Measurements from ENCODE around the gene FTSJ3.
"Not testable (repeated sequence)": the region's sequence is repeated elsewhere in the genome, so short reads cannot be mapped to it uniquely, and the experiment has no call there.

FTSJ3 gene

DNA sequence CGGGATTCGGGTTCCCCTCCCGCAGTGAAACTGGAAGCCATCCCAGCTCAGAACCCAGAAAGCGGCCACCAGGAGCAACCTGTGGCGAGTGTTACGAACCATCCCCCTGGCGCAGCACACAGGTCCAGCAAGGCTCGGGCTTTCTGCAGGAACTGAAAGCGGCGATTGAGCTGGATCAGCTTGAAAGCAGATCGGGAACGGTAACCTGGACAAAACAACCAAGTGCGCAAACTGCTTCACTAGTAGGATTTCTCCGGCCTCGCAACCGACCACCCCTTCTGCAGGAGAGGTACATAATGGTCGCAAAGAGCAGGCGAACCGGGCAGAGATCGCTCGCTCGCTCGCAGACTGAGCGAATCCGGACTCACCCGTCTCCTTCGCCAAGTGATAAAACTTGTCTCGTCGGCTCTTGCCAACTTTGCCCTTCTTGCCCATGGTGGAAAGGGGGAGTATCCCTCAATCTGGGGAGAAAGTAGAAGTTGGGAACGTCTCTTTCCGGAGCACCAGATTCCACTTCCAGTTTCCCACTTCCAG, 928 bp downstream of the FTSJ3 start:
- no peak for DNase-seq

DNA sequence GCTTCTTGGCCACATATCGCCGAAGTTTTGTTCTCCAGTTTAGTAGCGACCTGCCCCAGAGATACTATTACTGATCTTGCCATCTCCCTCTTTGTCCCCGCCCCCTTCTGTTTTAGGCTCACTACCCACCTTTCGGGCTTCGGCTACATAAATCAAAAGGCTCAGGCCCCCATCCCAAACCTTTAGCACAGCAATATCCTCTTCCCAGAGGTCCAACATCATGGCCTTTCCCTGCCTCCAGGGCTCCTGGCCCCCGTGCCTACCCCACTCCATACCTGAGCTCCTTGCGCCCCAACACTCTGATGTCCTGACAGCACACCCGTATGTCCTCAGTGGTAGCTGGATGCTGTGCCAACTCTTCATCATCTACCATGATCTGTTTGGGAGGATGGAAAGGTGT, 3.1 kb downstream of the FTSJ3 start:
- no peak for DNase-seq

DNA sequence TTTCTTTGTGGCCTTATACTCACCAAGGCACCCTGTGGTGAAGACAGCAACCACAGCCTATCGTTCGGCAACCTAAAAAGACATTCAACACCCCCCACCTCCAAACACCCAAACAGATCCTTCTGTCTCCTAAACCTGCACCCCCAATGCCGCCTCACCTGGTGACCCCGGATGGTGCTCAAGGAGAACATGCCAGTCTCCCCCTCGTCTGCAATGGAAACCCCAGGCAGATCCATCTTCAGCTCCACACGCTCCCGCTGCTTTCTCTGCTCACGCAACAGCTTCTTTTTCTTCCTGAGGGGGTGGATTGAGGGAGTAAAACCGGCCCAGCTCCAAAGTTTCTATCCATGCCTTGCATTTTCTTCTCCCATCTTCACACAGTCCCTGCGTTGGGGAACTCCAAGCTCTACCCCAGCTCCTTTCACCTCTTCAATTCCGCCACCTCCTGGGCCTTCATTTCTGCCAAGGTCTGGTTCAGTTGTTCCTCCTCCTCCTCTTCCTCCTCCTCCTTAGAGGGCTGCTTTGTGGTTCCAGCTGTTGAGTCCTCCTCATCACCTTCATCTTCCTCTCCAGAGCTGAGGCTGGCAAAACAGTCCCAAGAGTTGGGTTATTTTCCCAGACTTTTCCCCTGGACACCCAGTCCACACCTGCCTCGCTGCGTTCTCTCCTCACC, 3.7 kb downstream of the FTSJ3 start:
- DNase-seq = no peak

DNA sequence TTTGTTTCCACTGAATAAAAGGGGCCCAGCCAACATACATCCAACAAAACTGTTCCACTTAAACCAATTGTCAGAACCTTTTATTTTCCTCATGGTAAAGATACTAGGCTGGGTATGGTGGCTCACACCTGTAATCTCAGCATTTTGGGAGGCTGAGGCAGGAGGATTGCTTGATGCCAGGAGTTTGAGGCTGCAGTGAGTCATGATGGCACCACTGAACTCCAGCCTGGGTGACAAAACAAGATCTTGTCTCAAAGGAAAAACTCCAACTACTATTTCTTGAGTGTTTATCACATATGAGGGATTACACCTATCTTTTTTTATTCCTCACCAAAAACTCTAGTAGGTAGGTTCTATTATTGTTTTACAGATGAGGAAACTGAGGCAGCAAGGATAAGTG, 4.9 kb downstream of the FTSJ3 start:
- DNase-seq = no peak

DNA sequence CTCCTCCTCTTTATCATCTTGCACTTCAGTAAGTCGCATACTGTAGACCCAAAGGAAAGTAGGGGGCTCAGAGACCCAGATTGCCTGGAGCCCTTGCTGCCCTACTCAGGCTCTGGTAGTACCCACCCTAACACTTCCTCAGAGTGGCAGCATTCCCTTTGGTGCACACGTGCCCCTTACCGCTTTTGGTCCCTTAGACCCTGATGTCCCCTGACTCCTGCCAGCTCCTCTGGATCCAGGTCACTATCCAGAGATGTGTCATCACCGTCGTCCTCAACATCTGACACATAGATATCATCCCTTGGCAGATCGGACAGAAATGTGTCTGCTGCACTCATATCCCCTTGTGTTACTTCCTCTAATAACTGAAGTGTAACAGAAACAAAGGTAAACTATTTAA, 5.7 kb downstream of the FTSJ3 start:
- no peak for DNase-seq

DNA sequence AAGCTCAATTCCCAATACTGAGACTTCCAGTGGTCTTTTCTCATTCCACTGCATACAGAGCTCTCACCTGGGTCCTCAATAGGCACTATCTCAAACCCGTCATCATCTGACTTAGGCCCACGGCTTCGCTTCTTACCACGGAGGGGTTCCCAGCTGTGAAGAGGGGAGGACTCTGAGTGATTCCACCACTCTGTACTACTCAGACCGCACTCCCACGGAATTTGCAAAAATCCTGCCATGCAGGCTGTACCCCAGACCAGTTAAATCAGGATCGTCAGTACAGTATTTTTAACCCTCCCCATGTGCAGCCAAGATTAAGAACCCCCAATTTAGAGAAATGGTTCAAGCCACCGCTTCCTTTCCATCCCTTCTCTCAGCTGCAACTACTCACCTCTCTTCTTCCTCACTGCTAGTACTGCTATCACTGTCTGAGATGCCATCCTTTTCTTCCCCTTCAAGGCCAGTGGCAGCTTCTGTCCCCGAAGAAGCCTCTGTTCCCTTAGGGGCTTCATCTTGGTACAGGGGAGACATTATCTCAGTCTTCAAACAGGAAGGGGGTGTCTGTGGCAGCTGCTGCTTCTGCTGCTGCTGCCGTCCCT, 6.4 kb downstream of the FTSJ3 start:
- no peak for DNase-seq

DNA sequence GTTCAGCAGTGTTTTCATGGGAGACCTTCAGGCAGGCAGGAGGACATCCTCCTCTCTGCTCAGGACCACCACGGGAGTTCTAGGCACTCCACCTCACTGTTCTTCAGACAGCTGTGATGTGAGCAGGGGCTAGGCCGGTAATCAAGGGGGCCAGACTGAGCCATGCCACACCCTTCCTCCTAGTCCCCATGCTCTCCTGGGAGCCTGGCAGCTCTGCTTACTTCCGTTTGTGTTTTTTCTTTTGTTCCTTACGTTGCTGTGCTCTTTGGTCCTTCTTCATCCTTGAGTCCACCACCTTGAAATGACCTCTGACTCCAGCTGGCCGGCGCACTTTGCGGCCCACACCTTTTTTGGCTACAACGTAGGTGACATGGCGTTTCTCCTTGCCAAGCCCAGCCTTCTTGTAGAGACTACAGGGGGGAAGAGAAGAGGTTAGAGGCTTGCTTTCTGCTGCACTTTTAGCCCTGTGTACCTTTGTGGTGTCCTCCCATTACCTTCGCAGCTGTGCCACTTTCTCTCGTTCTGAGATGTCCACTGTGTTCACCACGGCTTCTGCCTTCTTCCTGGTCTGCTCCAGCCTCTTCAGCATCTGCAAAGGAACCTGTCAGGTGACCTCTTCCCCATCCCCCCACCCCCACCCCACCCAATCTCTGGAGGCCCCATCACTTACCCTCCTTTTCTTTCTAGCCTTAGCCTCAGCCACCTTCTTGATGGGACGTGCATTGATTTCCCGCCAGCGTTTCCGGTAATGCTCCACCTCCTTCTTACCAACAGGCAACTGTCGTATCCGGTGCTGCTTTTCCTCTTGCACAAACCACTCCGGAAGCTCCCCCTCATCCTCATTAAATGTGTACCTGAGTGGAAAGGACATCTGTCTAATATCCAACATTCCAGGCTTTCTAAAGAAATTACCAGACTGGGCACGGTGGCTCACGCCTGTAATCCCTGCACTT, 7.6 kb downstream of the FTSJ3 start:
- DNase-seq = no peak

DNA sequence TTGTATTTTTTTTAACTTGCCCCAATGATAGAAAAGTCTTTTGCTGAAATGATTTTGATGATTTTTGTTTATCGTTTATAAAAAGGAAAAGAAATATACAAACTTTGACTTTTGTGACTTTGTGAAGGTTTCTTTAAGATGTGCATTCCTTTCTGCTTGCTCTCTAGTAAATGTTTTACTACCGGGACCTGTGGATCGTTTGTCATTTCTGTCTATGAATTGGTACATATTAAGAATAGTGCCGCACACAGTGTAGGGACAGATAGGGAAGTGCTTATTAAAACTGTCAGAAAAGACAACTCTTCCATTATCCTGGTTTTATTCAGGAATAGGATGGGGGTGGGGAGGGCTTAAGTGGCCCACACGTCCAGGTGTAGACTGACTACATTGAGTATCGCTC, 8.3 kb downstream of the FTSJ3 start:
- no peak for DNase-seq

DNA sequence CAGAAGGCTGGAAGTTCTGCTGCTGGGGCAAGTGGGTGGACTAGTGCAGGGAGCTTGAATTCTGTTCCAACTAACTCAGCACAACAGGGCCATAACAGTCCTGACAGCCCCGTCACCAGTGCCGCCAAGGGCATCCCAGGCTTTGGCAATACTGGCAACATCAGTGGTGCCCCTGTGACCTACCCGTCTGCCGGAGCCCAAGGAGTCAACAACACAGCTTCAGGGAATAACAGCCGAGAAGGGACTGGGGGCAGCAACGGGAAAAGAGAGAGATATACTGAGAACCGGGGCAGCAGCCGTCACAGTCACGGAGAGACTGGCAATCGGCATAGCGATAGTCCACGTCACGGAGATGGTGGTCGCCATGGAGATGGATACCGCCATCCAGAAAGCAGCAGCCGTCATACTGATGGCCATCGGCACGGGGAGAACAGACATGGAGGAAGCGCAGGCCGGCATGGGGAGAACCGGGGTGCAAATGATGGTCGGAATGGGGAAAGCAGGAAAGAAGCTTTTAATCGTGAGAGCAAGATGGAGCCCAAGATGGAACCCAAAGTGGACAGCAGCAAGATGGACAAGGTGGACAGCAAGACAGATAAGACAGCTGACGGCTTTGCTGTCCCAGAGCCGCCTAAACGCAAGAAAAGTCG, 9.6 kb downstream of the FTSJ3 start:
- DNase-seq = no peak

DNA sequence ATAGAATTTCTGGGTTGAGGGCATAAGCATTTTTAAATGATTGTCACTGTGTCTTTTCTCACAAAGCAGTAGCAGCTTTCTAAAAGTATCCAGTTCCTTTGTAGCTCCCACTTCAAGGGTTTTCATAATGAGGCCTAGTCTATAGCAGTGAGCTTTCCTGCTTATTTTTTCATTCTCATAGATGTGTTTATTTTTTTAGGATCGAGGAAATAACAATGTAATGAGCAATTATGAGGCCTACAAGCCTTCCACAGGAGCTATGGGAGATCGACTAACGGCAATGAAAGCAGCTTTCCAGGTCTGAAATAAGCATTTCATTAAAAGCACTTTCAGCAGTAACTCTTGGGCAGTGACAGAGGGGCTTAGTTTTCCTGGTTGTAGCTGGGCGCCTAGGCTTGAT, 10.8 kb downstream of the FTSJ3 start:
- no peak for DNase-seq

DNA sequence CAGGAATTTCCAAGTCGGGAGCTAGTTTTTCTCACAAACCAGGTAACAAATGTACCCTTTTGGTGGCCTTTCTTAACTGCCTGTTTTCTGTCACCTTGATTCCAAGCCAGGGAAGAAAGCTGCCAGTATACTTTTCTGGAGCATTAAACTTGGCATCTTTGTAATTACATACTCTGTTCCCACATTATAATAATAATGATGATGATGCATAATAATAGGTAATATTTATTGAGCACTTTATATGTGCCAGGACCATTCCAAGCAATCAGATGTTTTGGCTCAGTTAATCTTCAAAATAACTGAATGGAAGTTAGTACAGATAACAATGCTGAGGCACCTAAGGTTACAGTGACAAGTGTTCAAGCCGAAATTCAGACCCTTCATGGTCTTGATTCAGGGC, 11.3 kb downstream of the FTSJ3 start:
- no peak for DNase-seq

DNA sequence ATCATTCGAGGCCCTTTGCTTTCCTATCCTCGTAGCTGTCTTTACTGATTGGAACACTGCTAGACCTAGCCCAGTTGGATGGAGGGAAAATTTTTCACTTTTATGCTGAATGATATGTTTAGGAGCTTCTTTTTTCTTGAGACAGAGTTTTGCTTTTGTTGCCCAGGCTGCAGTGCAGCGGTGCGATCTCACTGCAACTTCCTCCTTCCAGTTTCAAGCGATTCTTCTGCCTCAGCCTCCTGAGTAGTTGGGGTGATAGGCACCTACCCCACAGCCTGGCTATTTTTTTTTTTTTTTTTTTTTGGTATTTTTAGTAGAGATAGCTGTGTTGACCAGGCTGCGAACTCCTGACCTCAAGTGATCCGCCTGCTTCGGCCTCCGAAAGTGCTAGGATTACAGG, 17.5 kb downstream of the FTSJ3 start:
- no peak for DNase-seq

DNA sequence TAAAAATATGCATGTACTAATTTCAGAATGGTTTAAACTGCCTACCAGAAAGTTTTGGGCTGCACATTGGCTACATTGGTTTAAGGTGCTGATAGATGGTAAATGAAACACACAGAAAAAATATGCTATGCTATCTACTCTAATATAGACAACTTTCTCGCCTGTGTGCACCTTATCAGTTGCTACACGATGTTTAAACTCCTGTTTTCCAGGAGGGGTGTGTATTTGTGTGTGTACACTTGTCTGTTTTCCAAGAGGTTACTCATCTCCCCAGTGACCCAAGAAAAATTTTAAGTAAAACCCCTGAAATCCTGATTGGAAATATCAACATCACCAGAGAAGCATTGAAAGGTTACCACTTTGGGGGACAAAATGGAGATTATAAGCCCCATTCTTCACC, 21.9 kb downstream of the FTSJ3 start:
- DNase-seq = no peak

DNA sequence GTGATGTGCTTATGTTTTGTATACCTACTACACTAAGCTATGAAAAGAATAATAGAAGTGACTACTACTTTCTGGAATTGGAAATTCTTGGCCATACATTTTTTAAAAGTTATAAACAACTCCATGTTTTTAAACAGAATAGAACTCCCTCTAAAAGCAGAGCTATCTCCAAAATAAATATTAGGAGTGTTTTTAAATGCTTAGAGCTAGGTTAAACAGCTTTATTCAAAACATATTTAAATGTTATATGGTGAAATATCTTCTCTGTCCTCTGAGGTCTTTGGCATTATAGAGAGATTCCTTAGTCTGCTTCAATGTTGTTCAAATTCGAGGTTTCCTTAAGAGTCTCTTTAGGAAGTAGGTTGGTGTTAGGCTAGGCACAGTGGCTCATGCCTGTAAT, 23.1 kb downstream of the FTSJ3 start:
- DNase-seq = no peak

DNA sequence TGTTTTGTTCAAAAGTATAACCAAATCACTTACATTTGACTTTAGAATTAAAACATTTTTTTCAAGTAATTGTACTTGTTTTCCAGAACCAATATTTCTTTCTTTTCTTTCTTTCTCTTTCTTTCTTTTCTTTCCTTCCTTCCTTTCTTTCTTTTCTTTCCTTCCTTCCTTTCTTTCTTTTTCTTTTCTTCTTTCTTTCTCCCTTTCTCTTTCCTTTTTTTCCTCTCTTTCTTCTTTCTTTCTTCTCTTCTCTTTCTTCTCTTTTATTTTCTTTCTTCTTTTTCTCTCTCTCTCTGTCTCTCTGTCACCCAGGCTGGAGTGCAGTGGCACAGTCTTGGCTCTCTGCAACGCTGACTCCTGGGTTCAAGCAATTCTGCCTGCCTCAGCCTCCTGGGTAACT, 26.7 kb downstream of the FTSJ3 start:
- DNase-seq = no peak

DNA sequence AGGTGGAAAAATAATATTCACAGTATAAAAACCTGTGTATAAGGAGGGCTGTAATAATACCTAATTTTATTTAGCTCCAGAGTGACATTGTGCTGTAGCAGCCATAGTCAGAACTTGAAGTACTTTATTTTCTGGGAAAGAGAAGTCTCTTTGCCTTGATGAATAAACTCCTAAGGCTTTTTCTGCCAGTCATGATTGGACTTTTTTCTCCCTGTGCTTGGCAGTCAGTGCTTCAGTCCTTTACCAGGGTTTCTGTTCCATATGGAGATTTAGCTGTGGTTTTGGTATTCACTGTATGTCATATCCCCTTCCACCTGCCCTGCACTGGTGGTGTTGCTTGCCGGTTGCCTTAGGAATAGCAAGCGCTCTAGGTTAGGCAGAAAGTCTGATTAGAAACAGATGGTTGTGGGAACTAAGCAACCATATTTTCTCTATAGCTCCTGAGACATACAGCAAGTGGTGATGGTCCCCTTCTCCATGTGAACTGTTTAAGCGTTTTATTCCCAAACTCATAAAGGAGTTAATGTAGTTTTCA, 28.8 kb downstream of the FTSJ3 start:
- DNase-seq = no peak

DNA sequence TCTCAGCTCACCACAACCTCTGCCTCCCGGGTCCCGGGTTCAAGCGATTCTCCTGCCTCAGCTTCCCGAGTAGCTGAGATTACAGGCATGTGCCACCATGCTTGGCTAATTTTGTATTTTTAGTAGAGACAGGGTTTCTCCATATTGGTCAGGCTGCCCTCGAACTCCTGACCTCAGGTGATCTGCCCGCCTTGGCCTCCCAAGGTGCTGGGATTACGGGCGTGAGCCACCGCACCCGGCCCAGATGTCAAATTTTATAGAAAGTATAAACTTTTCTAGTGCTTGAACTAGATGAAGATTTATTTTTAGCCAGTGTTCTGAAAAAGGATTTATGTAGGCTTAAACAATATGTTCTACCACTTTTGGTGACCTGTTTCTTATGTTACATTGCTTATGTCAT, 31.1 kb downstream of the FTSJ3 start:
- not testable (repeated sequence) for DNase-seq

DNA sequence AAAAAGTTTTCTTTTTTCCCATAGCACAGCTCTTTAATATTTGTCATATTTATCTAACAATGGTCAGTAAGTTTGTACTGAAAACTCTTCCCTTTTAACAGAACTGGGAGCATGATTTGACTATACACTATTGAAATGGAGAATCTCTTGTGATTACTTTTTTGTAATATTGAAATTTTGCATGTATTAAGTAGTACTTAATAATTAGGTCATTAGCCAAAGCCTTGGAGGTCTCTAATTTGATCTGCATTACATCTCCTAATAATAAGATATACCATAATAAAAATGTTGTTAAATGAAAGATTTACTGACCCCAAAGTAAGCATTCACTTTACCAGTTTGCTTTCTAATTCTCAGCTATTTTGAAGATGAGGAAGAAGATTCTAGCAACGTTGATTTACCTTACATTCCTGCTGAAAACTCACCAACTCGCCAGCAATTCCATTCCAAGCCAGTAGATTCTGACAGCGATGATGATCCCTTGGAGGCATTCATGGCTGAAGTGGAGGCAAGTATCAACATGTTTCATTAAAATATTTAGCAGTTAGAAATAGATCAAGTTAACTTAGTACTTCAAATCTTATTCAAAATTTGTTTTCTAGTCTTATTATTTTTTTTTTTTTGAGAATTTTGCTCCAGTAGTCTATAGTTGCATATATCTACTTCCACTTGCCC, 35.3 kb downstream of the FTSJ3 start:
- DNase-seq = no peak

DNA sequence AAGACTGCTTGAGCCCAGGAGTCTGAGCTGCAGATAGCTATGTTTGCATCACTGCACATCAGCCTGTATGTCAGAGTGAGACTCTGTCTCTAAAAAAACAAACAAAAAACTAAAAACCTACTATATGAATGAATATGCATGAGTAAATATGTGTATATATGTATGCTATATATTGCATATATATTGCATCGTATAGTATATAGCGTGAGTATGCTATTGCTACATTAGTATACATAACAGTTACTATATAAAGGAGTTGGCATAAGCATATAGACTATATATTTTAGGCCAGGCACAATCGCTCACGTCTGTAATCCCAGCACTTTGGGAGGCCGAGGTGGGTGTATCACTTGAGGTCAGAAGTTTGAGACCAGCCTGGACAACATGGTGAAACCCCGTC, 37.4 kb downstream of the FTSJ3 start:
- no peak for DNase-seq

DNA sequence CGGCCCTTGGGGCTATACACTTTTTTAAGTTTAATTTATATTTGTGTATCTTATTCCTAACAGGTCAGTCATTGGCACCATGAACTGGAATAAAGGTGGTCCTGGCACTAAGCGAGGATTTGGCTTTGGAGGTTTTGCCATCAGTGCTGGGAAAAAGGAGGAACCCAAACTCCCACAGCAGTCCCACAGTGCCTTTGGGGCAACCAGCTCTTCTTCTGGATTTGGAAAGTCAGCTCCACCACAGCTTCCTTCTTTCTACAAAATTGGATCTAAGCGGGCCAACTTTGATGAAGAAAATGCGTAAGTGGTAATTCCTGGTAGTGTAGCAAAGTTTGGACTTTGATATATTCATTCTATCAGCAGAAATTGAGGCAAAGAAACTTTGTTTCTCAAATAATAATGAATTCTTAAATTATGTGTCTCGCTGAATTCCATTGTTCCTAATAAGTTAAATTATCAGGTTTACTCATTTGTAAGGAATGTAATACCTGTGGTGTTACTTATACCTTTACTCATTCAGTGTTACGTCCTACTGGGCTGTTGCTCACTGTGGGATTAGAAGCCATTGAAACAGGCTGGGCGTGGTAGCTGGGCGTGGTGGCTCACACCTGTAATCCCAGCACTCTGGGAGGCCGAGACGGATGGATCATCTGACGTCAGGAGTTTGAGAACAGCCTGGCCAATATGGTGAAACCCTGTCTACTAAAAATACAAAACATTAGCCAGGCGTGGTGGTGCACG, 40.3 kb downstream of the FTSJ3 start:
- DNase-seq = no peak

DNA sequence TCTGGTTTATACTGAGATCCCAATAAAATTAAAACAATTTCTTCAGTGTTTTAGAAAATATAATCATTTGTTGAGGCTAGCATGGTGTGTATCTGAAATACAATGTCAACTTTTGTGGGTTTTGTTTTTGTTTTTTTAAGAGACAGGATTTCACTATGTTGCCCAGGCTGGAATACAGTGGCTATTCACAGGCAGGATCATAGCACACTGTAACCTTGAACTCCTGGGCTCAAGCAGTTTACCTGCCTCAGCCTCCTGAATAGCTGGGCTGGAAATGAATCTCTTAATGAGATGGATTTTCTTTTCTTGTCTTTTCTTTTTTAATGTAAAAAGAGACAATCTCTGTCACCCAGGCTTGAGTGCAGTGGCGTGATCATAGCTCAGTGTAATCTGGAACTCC, 41.3 kb downstream of the FTSJ3 start:
- no peak for DNase-seq

DNA sequence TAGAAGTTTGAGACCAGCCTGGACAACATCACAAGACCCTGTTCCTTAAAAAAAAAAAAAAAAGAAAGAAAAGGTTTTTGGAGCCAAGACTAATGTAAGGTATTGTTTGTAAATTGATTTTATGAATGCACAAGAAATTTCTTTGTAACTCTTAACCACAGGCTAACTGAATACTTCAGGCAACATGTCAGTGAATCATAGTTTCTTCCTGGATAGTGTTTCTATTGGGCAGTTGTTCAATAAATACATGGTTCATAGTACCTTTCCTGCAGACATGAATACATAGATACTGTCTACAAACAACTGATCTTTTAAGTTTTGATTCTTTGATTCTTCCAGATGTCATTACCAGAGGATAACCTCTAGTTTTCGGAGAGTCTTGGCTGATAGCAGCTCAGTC, 41.9 kb downstream of the FTSJ3 start:
- DNase-seq = no peak

Data from right hindlimb (tissue), 1 donor.